GM19372 (cell line): ENCODE results near the gene WASL.
A peak's percentile ranks its signal among the peaks of the same experiment; 100 is the strongest.

Experiments used
- ATAC-seq: cut with Tn5 transposase; IDR thresholded peaks from one replicate; pipeline ENCODE4 v1.9.1; 2021; ENCODE audit warnings: mild to moderate bottlenecking, low read depth, moderate library complexity; ENCODE audit not compliant: unreplicated experiment

WASL gene

DNA sequence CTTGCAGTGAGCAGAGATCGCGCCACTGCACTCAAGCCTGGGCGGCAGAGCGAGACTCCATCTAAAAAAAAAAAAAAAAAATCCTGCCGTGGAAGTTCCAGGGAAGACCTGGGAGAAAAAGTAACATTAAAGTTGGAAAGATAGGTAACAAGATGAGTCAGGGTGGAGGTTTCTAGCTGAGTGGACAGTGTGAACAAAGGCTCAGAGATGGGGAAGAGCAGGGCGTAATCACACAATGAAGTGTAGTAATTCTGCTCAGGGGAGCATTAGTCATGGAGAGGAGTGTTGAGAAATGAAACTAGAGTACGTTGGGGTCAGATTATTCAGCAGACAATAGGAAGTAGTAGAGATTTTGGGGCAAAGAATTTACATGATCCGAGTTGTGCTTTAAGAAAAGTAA is 21.6 kb upstream of the WASL start:
- peak; percentile 72 for ATAC-seq

DNA sequence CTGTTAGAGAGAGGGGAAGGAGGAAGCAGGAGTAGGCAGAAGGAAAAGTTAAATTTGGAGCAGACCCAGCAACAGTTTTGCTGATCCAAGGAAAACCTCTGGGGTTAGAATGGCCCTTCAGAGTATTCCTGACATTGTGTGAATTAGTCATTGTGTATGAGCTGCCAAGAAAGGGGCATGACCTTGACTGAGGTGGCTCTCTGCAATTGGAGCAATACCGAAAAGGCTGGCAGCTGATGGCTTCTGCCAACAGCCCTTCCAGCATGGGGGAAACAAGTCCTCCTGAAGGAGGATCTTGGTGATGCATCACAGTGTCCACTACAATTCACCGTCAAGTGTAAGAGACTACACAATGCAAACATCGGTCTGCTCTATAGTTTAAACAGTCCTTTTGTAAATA is 20.6 kb upstream of the WASL start:
- no peak for ATAC-seq

DNA sequence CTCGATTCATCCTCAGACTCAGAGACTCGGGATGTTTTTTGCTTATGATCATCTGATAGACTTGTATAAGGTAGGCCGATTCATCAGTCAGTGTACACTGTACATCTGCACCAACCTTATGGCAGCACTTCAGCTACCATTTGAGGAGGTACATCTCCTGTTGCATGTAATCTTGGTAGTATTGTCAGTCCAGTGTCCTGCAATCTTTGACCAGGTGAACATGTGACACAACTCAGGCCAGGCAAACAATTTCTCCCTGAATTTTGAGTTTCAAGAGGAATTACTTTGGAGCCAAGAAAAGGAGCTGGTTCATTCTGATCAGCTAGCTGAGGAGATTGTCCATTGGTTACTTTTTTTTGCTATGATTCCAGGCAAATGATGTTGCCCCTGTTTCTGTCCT is 19.7 kb upstream of the WASL start:
- no peak for ATAC-seq

DNA sequence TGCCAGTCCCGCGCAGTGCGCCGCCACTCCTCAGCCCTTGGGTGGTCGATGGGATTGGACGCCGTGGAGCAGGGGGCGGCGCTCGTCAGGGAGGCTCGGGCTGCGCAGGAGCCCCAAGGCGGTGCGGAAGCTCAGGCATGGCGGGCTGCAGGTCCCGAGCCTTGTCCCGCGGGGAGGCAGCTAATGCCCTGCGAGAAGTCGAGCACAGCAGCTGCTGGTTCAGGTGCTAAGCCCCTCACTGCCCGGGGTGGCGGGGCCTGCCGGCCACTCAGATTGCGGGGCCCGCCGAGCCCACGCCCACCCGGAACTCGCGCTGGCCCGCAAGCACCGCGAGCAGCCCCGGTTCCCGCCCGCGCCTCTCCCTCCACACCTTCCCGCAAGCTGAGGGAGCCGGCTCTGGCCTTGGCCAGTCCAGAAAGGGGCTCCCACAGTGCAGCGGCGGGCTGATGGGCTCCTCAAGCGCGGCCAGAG is 14.4 kb upstream of the WASL start:
- no peak for ATAC-seq

DNA sequence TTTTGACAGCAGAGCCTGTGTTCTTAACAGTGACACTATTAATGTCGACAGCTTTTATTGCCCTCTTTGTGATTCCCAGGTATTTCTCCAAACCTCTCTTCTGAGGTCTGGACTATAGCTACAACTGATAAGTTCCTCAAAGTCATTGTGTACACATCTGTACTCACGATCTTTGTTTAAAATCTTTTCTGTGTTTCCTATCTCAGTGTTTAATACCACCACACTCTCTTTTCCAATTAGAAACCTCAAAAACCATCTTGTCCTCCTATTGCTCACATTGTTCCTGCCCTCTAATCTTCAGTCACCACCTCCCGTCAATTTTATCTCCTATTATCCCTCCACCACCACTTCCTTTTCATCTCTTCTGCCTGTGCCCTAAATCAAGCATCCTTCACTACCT is 12.9 kb upstream of the WASL start:
- ATAC-seq, result no peak

DNA sequence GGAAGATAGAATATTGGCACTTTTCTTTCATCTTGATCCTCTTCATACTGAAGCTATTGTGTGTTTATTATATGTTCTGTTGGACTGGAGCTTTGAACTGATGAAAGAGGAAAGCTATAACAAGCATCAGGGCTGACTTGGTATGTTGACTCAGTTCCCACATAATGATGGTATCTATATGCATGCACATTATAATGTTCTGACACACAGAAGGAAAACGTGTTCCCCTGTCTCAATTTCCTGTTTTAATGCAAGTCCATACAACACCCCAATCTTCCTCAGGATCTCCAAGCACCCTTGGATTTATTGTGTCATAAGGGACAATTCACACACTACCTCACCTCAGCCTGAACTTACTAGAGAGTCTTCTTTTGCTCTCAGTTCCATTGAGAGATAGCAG is 8.3 kb upstream of the WASL start:
- ATAC-seq, result no peak

DNA sequence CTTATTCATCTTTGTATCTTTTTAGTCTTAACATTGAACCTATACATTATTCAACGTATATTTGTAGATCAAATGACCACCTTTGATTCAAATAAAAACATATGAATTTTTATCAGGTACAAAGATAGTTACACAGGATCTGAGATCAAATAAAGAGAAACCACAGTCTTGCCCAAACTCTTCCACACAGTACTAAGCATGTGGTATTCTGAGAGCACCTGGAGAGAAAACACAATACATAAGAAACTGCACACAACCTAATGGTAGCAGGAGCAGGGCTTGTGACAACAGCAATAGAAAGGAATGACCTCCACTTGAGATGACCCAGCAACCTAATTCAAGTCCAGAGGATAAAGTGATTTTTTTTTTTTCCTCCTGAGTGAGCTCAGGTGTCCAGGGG is 6.5 kb upstream of the WASL start:
- ATAC-seq, result no peak

DNA sequence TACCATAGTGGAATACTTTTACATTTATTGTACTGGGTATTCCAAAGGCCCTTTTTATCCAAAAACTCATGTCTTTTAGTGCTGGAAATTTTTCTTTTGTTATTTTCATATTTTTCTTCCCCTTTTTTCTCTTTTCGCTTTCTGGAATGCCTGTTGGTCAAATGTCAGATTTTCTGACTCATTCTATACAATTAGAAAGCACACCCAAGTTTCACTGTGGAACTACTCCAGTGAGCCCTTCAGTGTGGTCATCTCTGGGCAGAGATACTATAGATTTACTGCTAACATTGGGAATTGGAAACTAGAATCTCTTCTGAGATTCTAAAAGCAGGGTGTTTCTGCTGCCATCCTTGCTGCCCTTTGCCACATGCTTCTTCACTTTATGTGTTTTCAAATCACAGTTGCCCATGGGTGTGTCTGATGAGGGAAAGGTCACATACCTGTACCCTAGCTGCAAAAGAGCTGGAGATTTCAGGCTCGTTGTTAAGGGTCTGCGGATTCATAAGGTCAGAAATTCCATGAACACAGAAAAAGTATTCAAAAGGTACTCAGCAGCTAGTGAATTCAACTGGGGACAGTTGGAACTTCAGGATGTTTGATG is 5.6 kb upstream of the WASL start:
- ATAC-seq, result no peak

DNA sequence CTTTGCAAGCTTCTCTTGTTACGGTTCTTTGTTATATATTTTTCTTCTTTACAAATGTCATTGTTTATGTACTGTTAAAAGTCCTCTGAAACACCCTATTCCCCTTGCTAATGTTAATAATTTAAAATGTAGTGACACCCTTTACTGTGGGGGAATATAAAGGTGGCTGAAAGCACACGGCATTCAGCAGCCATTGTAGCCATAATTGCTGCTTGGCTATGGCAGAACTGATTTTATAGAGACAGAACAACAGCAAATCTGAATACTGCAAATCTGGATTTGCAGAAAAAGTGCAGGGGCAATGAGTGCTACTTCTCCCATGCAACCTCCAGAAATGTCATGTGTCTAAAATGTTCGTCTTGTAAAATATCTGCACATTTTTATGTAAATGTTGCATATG is 3.7 kb upstream of the WASL start:
- ATAC-seq, result no peak

DNA sequence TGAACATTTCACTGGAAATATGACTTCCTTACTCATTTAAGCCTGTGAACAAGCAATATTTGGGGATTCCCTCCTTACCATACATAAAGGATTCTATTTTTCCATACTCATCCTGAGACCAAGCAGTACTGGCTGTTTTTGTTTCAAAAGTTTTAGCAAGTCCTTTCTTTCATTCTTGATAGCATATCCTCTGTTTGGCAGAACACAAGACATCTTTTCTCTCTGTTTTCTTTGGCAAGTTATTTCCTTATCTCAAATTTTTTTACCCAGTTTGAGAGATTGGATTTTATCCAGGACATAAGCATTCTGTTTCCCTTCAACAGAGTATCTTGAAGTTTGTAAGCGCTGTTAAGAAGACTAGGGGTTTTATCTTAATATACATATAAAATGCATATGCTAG is 3.0 kb upstream of the WASL start:
- no peak for ATAC-seq

DNA sequence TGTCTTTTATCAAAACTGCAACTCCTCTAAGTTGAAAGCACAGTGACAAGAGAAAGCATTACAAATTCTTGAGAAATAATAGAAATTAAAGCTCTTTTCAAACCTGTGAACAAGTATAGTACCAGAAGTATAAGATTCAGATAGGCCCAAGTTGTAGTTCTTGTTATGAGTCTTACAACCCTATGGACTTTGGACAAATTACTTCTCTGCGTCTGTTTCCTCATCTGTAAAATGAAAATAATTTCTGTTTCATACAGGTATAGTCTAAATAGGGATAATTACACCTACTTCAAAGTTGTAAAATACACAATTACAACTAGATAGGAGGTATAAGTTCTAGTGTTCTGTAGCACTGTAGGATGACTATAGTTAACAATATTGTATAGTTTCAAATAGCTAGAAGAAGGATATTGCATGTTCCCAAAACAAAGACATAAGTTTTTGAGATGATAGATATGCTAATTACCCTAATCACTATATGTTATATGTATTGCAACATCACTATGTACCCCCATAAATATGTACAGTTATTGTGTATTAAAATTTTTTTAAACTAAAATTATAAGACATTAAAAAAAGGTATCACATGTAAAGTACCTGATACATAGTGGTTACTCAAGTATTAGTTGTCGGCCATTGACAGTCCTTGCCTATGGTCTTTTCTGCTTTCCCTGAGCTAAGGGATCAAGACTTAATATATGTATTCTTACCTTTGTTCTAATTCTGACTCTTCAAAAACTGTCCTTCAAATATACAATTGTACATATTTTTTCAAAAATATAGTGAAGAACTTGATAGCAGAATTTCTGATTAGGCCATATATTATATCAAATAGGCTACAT is 1.8 kb upstream of the WASL start:
- ATAC-seq, result no peak

DNA sequence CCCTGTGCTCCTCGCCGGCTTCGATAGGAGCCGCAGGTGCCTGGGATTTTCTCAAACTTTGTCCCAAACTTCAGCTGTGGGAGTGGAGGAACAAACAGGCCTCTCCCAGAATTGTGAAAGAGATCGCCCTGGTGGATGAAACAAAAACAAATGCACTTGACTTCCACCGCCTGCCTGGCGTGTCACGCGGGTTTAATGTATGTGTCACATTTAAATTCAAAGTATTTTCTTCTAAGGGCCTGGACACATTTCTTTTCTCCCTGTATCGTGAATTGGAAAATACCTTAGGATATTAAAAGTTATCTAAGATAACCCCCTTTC is 694 bp upstream of the WASL start:
- peak; percentile 13 for ATAC-seq

DNA sequence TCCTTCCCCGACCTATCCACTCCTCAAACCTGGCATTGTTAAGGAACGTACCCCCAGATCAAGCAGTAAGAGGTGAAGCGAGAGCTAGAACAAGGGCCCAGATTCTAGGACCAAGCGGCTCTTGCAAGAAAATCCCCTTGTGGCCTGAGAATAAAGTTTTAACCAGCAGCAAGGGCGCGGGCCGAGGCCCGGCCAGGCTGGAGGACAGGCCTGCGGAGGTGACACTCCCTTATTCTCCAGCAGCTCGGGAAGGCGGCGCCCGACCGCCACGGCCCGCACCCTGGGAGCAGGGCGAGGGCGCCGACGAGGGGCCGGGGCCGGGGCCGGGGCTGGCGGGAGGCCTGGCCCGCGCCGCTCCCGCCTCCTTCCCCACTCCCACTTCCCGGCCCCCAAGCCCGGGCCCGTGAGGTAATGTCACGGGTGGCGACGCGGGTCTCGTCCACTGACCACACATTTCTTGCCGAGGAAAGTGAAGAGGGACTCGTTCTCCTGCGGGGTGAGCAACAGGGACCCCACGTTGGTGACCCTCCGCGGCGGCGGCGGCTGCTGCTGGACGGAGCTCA is 551 bp downstream of the WASL start:
- peak; percentile 11 for ATAC-seq

DNA sequence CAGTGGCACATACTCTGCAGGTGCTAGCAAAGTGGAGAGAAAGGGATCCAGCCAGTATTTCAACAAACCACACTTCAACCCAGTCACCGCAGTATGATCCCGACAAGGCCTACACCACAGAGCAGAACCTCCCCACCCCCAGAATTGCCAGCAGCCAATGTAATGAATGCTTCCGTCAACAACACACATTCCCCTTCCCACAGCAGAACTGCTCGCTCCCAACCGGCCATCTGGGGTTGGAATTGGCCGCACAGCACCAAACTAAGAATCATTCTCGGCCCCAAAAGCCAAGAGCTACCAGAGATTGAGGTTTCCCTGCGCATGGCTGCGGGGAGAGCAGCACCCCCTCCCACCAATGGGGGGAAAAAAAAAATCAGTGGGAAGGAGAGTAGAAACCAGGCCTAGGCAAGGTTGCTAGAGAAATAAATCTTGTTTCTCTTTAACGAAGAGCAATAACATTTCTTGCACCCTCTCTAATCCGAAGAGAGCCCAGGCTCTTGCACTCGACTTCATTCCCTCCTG is 1.1 kb downstream of the WASL start:
- no peak for ATAC-seq

DNA sequence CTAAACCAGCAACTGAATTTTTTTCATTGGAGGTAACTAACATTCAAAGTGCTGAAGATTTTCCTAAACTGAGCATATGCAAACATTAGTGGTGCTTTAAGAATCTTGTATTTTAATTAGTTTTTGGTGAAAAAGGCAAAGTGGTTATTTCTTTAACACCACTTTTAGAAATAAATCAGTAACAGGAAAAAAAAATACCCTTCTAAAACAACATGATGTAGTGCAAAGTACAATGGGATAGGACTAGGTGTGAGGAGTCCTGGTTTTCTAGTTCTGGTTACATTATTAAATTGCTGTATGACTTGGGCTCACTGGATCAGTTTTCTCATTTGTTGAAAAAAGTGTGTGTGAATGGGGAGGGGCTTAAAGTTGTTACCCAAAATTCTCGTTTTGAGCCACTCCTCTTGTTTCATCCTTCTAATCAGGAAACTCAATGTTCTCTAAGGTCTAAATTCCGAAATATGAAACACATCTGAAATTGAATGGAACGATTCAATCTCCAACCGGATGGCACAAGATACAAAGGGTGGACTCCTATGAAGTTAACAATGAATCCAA is 1.8 kb downstream of the WASL start:
- ATAC-seq, result no peak

DNA sequence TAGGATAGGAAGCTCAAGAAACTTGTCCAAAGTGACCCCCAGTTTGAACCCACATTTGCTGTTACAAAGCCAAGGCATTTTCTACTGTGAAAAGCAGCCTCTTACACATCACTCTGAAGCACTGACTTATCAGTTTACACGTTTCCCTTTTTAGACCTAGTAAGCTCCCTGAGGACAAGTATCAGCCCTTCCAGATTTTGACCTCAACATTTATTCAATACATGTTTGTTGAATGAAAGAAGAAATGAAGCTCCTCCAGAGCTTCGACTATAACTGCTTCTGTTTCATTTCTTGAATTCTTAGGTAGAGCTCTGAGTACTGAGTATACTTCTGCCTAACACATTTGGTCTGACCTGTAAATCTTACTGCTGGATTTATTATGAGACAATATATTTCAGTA is 2.7 kb downstream of the WASL start:
- ATAC-seq, result no peak

DNA sequence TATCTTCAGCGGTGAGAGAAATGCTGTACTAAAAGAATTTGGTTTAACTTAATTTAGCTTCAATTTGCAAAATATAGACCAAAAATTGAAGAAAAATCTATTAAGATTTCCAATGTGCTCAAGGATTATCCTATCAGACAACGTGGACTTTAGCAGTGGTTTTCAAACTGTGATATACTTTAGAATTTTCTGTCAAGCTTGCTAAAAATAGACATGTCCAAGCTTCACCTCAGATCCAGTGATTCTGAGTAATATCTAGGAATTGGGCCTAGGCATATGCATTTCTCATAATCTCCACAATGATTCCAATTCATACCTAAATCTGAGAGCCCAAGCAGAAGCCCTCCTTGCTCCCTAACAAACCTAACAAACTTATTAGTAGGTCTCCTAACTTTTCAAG is 3.4 kb downstream of the WASL start:
- no peak for ATAC-seq

DNA sequence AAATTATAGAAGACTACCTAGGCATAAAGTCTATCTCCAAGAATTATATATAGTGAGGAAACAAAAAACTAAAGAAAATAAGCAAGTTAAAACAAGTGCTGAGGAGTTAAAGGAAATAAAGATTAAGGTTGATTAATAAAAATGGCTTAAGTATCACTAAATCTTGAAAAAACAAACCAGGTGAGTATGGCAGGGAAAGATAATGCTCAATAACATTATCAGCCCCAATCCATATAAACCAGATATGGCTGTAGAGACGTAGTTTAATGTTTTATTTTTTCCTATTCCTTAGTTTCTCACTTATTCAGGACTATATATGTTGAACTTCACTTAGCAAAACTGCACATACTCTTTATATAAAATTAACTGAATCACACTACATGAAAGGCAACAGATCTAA is 4.4 kb downstream of the WASL start:
- no peak for ATAC-seq

DNA sequence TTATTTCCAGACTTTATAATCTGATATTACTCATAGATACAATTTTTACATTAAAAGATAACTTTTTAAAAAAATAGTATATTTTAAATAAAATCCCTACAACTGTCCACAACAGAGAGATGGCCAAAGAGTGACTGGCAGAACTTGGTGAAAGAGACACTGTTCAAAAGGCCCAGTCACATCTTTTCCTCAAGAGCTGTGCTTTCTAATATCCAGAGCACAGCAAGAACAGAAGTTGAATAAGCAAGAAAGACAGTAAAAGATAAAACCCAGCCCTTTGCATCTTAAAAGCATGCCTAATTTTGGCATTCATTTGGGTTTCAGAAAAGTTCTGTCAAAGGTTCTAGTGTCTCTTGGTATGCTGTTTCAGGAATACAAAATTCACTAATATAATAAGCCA is 6.9 kb downstream of the WASL start:
- ATAC-seq, result no peak

DNA sequence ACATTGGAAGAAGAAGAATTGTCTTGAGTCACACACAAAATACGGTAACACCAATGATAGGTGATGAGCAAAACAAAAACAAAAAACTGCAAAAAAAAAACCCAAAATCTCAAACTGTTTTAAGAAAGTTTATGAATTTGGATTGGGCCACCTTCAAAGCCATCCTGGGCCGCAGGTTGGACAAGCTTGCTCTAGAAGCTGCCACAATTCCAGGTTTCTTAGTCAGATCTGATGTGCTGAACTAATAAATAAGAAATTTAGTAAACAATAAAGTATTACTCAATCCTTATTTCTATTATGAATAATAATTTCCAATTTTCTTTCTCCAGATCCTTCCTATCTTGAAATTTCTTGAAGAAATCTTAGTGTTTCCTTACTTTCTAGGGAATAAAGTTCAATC is 10.0 kb downstream of the WASL start:
- no peak for ATAC-seq

DNA sequence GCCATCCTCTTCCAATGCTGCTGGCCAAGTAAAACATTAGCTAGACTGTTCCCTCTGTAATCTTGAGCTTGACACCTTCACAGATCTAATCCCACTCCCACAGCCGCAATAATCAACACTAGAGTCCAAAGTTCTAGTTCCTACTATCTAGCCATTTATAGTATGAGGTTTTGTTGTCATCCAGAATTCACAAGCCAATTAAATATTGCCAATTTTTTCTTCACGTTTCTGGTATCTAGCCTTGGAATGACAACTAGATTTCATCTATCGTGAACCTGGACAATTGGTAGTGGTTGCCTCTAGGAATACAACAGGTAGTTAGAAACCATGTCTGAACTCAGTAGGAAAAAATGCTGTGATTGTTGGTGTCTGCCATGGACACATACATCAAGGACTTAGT is 10.4 kb downstream of the WASL start:
- no peak for ATAC-seq
